Measurements from ENCODE around the gene CISD3. TPM values are rescaled to one million over a fixed set of nuclear protein-coding genes. Genes with fewer than 3 reads are reported as not detected.
A peak's percentile ranks its signal among the peaks of the same experiment; 100 is the strongest.

Gene CISD3
- total and polyA plus RNA-seq, 9 donors: 6.4 to 21.2 (median 14.7) TPM

GRCh38 chr17:38749223-38750043 lies 19.3 kb downstream of the CISD3 start:
- H3K36me3 ChIP-seq (ENCODE audit: control insufficient read depth, insufficient read depth, low read length): peaks cover 7% of the 10 kb centered on the region
- peak; percentile 95 for DNase-seq
- peaks cover 64% of the 10 kb centered on the region for H3K4me1 ChIP-seq (ENCODE audit: control insufficient read depth, insufficient read depth, low read length)
- peak overlapping the region; percentile 67 for H3K4me3 ChIP-seq (ENCODE audit: low read length)
- peaks cover 10% of the 10 kb centered on the region for H3K27me3 ChIP-seq (ENCODE audit: control insufficient read depth, insufficient read depth, low read length)
- WGBS (ENCODE audit: insufficient coverage): 1% methylated on average over 74 of the region's 79 CpGs
- peak overlapping the region; percentile 93 for H3K27ac ChIP-seq (ENCODE audit: low read length)
- H3K9me3 ChIP-seq (replicated peaks; ENCODE audit: control insufficient read depth, low read depth, low read length): no peaks in the 10 kb centered on the region

GRCh38 chr17:38750044-38750311 lies 19.8 kb downstream of the CISD3 start:
- no peak for DNase-seq
- Histone ChIP-seq H3K9me3 (replicated peaks; ENCODE audit: control insufficient read depth, low read depth, low read length) (no peaks in the 10 kb centered on the region), H3K36me3 (ENCODE audit: control insufficient read depth, insufficient read depth, low read length) (peaks cover 12% of the 10 kb centered on the region), H3K27ac (ENCODE audit: low read length) (peak overlapping the region; percentile 93), H3K4me3 (ENCODE audit: low read length) (peak overlapping the region; percentile 67), H3K4me1 (ENCODE audit: control insufficient read depth, insufficient read depth, low read length) (peaks cover 64% of the 10 kb centered on the region), H3K27me3 (ENCODE audit: control insufficient read depth, insufficient read depth, low read length) (peaks cover 10% of the 10 kb centered on the region)
- 0% methylated on average over 4 of the region's 12 CpGs for WGBS (ENCODE audit: insufficient coverage)

GRCh38 chr17:38750312-38751121 lies 20.4 kb downstream of the CISD3 start:
- DNase-seq: peak; percentile 30
- no peaks in the 10 kb centered on the region for H3K9me3 ChIP-seq (replicated peaks; ENCODE audit: control insufficient read depth, low read depth, low read length)
- peak overlapping the region; percentile 93 for H3K27ac ChIP-seq (ENCODE audit: low read length)
- peak overlapping the region; percentile 67 for H3K4me3 ChIP-seq (ENCODE audit: low read length)
- 12% methylated on average over 20 of the region's 28 CpGs for WGBS (ENCODE audit: insufficient coverage)
- H3K36me3 ChIP-seq (ENCODE audit: control insufficient read depth, insufficient read depth, low read length): peaks cover 14% of the 10 kb centered on the region
- peaks cover 61% of the 10 kb centered on the region for H3K4me1 ChIP-seq (ENCODE audit: control insufficient read depth, insufficient read depth, low read length)
- peaks cover 10% of the 10 kb centered on the region for H3K27me3 ChIP-seq (ENCODE audit: control insufficient read depth, insufficient read depth, low read length)

GRCh38 chr17:38751144-38751807 lies 21.1 kb downstream of the CISD3 start:
- peaks cover 21% of the 10 kb centered on the region for H3K36me3 ChIP-seq (ENCODE audit: control insufficient read depth, insufficient read depth, low read length)
- H3K9me3 ChIP-seq (replicated peaks; ENCODE audit: control insufficient read depth, low read depth, low read length): no peaks in the 10 kb centered on the region
- H3K27ac ChIP-seq (ENCODE audit: low read length): peak overlapping the region; percentile 93
- H3K4me3 ChIP-seq (ENCODE audit: low read length): peak overlapping the region; percentile 1
- peaks cover 10% of the 10 kb centered on the region for H3K27me3 ChIP-seq (ENCODE audit: control insufficient read depth, insufficient read depth, low read length)
- 14% methylated on average over 2 of the region's 10 CpGs for WGBS (ENCODE audit: insufficient coverage)
- DNase-seq: peak; percentile 19
- peaks cover 53% of the 10 kb centered on the region for H3K4me1 ChIP-seq (ENCODE audit: control insufficient read depth, insufficient read depth, low read length)

GRCh38 chr17:38751808-38752307 lies 21.7 kb downstream of the CISD3 start:
- H3K27me3 ChIP-seq (ENCODE audit: control insufficient read depth, insufficient read depth, low read length): peaks cover 10% of the 10 kb centered on the region
- peak overlapping the region; percentile 74 for H3K4me3 ChIP-seq (ENCODE audit: low read length)
- H3K27ac ChIP-seq (ENCODE audit: low read length): peak overlapping the region; percentile 96
- peak; percentile 95 for DNase-seq
- 0% methylated on average over 25 of the region's 44 CpGs for WGBS (ENCODE audit: insufficient coverage)
- H3K4me1 ChIP-seq (ENCODE audit: control insufficient read depth, insufficient read depth, low read length): peaks cover 47% of the 10 kb centered on the region
- peaks cover 26% of the 10 kb centered on the region for H3K36me3 ChIP-seq (ENCODE audit: control insufficient read depth, insufficient read depth, low read length)
- no peaks in the 10 kb centered on the region for H3K9me3 ChIP-seq (replicated peaks; ENCODE audit: control insufficient read depth, low read depth, low read length)

- DNase-seq: peak; percentile 100
- Histone ChIP-seq H3K4me3 (ENCODE audit: low read length) (peak within 1 kb of the TSS; percentile 74), H3K9me3 (replicated peaks; ENCODE audit: control insufficient read depth, low read depth, low read length) (no peaks in the 10 kb centered on the region), H3K4me1 (ENCODE audit: control insufficient read depth, insufficient read depth, low read length) (peaks cover 43% of the 10 kb centered on the region), H3K27ac (ENCODE audit: low read length) (peak within 1 kb of the TSS; percentile 96), H3K27me3 (ENCODE audit: control insufficient read depth, insufficient read depth, low read length) (peaks cover 10% of the 10 kb centered on the region), H3K36me3 (ENCODE audit: control insufficient read depth, insufficient read depth, low read length) (peaks cover 29% of the 10 kb centered on the region)
- WGBS (ENCODE audit: insufficient coverage): under 1% methylated on average over 42 of the region's 44 CpGs
Measured at GRCh38 chr17:38752308-38753070, 22.3 kb downstream of the CISD3 start, which contains the start of gene PSMB3. Gene PSMB3, plus strand, starts transcription at chr17:38752741. Its CDS starts 86 bp downstream, at chr17:38752827.

GRCh38 chr17:38753071-38753506 lies 22.9 kb downstream of the CISD3 start:
- Histone ChIP-seq H3K4me3 (ENCODE audit: low read length) (peak overlapping the region; percentile 74), H3K27me3 (ENCODE audit: control insufficient read depth, insufficient read depth, low read length) (peaks cover 10% of the 10 kb centered on the region), H3K36me3 (ENCODE audit: control insufficient read depth, insufficient read depth, low read length) (peaks cover 33% of the 10 kb centered on the region), H3K4me1 (ENCODE audit: control insufficient read depth, insufficient read depth, low read length) (peaks cover 43% of the 10 kb centered on the region), H3K9me3 (replicated peaks; ENCODE audit: control insufficient read depth, low read depth, low read length) (no peaks in the 10 kb centered on the region), H3K27ac (ENCODE audit: low read length) (peak overlapping the region; percentile 94)
- 5% methylated on average over 22 of the region's 22 CpGs for WGBS (ENCODE audit: insufficient coverage)
- no peak for DNase-seq

GRCh38 chr17:38761612-38762011 lies 31.5 kb downstream of the CISD3 start:
- Histone ChIP-seq H3K27ac (ENCODE audit: low read length) (no peak overlapping the region), H3K4me3 (ENCODE audit: low read length) (no peak overlapping the region), H3K9me3 (replicated peaks; ENCODE audit: control insufficient read depth, low read depth, low read length) (no peaks in the 10 kb centered on the region), H3K27me3 (ENCODE audit: control insufficient read depth, insufficient read depth, low read length) (no peaks in the 10 kb centered on the region), H3K4me1 (ENCODE audit: control insufficient read depth, insufficient read depth, low read length) (no peaks in the 10 kb centered on the region), H3K36me3 (ENCODE audit: control insufficient read depth, insufficient read depth, low read length) (peaks cover 78% of the 10 kb centered on the region)
- DNase-seq: no peak
- WGBS (ENCODE audit: insufficient coverage): 61% methylated on average over 4 of the region's 4 CpGs

GRCh38 chr17:38762231-38762630 lies 32.1 kb downstream of the CISD3 start:
- no peak for DNase-seq
- Histone ChIP-seq H3K4me1 (ENCODE audit: control insufficient read depth, insufficient read depth, low read length) (no peaks in the 10 kb centered on the region), H3K4me3 (ENCODE audit: low read length) (no peak overlapping the region), H3K27me3 (ENCODE audit: control insufficient read depth, insufficient read depth, low read length) (no peaks in the 10 kb centered on the region), H3K27ac (ENCODE audit: low read length) (no peak overlapping the region), H3K9me3 (replicated peaks; ENCODE audit: control insufficient read depth, low read depth, low read length) (no peaks in the 10 kb centered on the region), H3K36me3 (ENCODE audit: control insufficient read depth, insufficient read depth, low read length) (peaks cover 78% of the 10 kb centered on the region)
- WGBS (ENCODE audit: insufficient coverage): 100% methylated on average over 1 of the region's 3 CpGs

Data from muscle of leg (tissue), 11 donors.